Brain microvascular endothelial cell (primary cell): ENCODE results near the gene GCNT3.

Source experiments
- DNase-seq: peaks from one replicate; pipeline ENCODE4 v3.0.0-alpha.2; 2020
- H3K27ac ChIP-seq: fragments of 250-450 bp; sonication (Bioruptor Pico); 2 replicates; pipeline ENCODE4 v1.5.1; 2020; ENCODE audit warnings: mild to moderate bottlenecking, moderate library complexity
- H3K27me3 ChIP-seq: fragments of 250-450 bp; sonication (Bioruptor Pico); replicated peaks from 2 replicates; pipeline ENCODE4 v1.5.1; 2020; ENCODE audit warnings: mild to moderate bottlenecking
- H3K36me3 ChIP-seq: fragments of 250-450 bp; sonication (Bioruptor Pico); replicated peaks from 2 replicates; pipeline ENCODE4 v1.5.1; 2020; ENCODE audit warnings: mild to moderate bottlenecking
- H3K4me3 ChIP-seq: 2 replicates; pipeline ENCODE4 v1.5.1; 2011; ENCODE audit warnings: low read depth, mild to moderate bottlenecking, control low read depth, low read length, moderate library complexity
- in situ Hi-C: cut with HindIII; loops from 2 replicates; pipeline ENCODE4 v1.10.0; 2017; ENCODE audit warnings: low sequenced_read_pairs, low pct_ligation_motif_present
- TF ChIP-seq, protein P1 (sequence below): IDR thresholded peaks from 2 replicates; pipeline ENCODE4 v1.5.1; 2011; ENCODE audit warnings: low read depth, mild to moderate bottlenecking, moderate library complexity, low read length, control low read depth, inconsistent platforms; ENCODE audit errors: missing control alignments

Gene GCNT3

DNA sequence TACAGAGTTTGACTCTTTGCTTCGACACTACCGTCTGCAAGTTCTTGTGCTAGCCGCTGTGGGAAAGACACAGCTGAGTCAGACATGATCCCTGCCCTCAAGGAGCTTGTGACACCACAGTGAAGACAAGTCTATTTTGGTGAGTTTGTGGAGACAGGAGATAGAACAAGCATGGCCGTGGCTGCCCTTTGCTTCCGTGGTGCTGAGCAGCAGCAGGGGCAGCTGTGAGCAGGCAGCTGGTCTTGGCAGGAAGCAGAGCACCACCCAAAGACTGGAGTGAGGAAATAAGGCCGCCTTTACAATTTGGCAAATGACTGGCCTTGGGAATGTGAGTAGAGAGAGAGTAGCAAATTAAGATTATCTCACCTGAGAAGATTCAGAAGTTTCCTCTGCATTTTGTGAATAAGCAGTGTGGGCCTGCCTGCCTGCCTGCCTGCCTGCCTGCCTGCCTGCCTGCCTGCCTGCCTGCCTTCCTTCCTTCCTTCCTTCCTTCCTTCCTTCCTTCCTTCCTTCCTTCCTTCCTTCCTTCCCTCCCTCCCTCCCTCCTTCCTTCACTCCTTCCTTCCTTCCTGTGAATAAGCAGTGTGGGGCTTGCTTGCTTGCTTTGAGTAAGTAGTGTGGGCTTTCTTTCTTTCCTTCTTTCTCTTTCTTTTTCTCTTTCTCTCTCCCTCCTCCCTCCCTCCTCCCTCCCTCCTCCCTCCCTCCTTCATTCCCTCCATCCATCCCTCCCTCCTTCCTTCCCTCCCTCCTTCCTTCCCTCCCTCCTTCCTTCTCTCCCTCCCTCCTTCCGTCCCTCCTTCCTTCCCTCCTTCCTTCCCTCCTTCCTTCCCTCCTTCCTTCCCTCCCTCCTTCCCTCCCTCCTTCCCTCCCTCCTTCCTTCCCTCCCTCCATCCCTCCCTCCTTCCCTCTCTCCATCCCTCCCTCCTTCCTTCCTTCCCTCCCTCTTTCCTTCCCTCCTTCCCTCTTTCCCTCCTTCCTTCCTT, 1.6 kb upstream of the GCNT3 start:
- Histone ChIP-seq H3K27me3 (no peaks in the 10 kb centered on the region), H3K27ac (no peak overlapping the region), H3K36me3 (no peaks in the 10 kb centered on the region), H3K4me3 (no peak overlapping the region)
- in situ Hi-C loops: no loop called here
- no peak for DNase-seq
- TF ChIP-seq, protein P1, sequence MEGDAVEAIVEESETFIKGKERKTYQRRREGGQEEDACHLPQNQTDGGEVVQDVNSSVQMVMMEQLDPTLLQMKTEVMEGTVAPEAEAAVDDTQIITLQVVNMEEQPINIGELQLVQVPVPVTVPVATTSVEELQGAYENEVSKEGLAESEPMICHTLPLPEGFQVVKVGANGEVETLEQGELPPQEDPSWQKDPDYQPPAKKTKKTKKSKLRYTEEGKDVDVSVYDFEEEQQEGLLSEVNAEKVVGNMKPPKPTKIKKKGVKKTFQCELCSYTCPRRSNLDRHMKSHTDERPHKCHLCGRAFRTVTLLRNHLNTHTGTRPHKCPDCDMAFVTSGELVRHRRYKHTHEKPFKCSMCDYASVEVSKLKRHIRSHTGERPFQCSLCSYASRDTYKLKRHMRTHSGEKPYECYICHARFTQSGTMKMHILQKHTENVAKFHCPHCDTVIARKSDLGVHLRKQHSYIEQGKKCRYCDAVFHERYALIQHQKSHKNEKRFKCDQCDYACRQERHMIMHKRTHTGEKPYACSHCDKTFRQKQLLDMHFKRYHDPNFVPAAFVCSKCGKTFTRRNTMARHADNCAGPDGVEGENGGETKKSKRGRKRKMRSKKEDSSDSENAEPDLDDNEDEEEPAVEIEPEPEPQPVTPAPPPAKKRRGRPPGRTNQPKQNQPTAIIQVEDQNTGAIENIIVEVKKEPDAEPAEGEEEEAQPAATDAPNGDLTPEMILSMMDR: no peak

DNA sequence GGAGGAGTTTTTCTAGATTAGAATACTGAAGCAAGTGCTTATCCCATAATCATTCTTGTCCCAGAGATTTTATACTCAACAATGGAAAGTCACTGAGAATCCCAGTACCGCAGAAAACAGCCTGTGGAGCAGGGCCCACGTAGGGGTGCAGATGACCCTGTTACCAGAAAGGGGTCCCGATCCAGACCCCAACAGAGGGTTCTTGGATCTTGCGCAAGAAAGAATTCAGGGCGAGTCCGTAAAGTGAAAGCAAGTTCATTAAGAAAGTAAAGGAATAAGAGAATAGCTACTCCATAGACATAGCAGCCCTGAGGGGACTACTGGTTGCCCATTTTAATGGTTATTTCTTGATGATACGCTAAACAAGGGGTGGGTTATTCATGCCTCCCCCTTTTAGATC, 2.6 kb downstream of the GCNT3 start:
- in situ Hi-C loops: no loop called here
- no peak overlapping the region for H3K4me3 ChIP-seq
- DNase-seq: no peak
- no peaks in the 10 kb centered on the region for H3K36me3 ChIP-seq
- TF ChIP-seq, protein P1: no peak
- no peak overlapping the region for H3K27ac ChIP-seq
- H3K27me3 ChIP-seq: peaks cover 6% of the 10 kb centered on the region

DNA sequence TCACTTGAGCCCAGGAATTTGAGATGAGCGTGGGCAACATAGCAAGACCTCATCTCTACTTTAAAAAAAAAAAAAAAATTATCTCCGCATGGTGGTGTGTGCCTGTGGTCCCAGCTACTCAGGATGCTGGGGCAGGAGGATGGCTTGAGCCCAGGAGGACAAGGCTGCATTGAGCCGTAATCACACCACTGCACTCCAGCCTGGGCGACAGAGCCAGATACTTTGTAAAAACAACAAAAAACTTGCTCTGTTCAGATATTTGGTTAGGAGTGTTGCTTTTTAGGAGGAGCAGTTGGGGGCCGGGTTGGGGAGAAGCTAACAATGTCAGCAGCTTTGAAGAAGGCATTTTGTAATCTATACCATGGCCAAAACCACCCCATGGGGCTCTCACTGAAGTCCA, 4.1 kb downstream of the GCNT3 start:
- Histone ChIP-seq H3K36me3 (no peaks in the 10 kb centered on the region), H3K27me3 (peaks cover 6% of the 10 kb centered on the region), H3K27ac (no peak overlapping the region), H3K4me3 (no peak overlapping the region)
- in situ Hi-C loops: no loop called here
- TF ChIP-seq, protein P1: no peak
- no peak for DNase-seq

DNA sequence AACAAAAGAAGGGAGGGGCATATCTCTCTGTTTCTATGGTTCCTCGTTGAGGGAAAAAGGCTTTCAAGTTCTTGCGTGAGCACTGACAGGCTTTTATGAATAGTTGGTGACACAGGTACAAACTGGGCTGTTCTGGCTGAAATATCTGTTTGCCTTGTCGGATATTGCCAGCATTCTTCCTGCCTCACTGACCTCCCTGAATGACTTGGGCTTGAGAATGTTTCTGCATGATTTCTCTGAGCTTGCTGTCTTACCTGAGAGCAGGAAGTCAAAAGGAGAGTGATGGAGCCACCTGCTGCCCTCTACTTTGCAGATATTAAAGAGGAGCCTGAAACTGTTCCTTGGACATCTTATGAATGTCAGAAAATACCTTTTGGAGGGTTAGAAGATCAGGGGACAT, 4.8 kb downstream of the GCNT3 start:
- TF ChIP-seq, protein P1: no peak
- Histone ChIP-seq H3K4me3 (no peak overlapping the region), H3K36me3 (no peaks in the 10 kb centered on the region), H3K27me3 (peaks cover 6% of the 10 kb centered on the region), H3K27ac (no peak overlapping the region)
- no peak for DNase-seq
- in situ Hi-C loops: no loop called here

DNA sequence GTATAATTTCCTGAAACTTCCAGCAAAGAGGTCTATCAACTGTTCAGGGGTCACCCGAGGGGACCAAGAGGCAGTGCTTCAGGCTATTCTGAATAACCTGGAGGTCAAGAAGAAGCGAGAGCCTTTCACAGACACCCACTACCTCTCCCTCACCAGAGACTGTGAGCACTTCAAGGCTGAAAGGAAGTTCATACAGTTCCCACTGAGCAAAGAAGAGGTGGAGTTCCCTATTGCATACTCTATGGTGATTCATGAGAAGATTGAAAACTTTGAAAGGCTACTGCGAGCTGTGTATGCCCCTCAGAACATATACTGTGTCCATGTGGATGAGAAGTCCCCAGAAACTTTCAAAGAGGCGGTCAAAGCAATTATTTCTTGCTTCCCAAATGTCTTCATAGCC, 6.8 kb downstream of the GCNT3 start:
- Histone ChIP-seq H3K36me3 (no peaks in the 10 kb centered on the region), H3K27ac (no peak overlapping the region), H3K4me3 (no peak overlapping the region), H3K27me3 (peaks cover 6% of the 10 kb centered on the region)
- in situ Hi-C loops: no loop called here
- TF ChIP-seq, protein P1: no peak
- DNase-seq: no peak

DNA sequence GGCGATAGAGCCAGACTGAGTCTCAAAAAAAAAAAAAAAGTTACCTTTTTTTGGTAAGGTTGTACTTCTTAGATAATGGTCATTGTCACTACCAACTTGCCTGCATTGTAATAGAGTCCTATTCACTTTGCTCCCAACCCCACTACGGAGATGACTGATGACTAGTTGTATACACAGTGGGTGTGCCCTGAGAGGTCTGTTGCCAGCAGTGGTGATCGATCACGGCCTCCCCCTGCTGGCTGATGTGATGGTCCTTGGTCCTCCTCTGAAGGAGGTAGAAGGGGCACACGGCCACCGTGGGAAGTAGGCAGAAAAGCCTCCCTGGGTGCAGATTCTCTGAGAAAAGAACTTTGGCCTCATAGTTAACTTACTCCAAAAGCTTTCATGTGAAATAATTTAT, 10.7 kb downstream of the GCNT3 start:
- peak; percentile 69 for DNase-seq
- H3K36me3 ChIP-seq: no peaks in the 10 kb centered on the region
- TF ChIP-seq, protein P1: peak; percentile 86
- H3K4me3 ChIP-seq: no peak overlapping the region
- no peak overlapping the region for H3K27ac ChIP-seq
- H3K27me3 ChIP-seq: peaks cover 2% of the 10 kb centered on the region
- in situ Hi-C loops: no loop called here
